DMS153 treated with DMSO at 0.1 percent for 48 hours (cell line): ENCODE measurements around the gene ZW10.
"Not testable (repeated sequence)": the region's sequence is repeated elsewhere in the genome, so short reads cannot be mapped to it uniquely, and the experiment has no call there.

Source experiments
- DNase-seq: peaks from one replicate; lab custom pipeline; 2025; ENCODE audit not compliant: unreplicated experiment; lab: John Stamatoyannopoulos, UW

Gene ZW10

GRCh38 chr11:113705871-113706655 lies 67.4 kb downstream of the ZW10 start, which contains the start of gene TMPRSS5:
Gene TMPRSS5, minus strand, starts transcription at chr11:113706308. Its CDS starts 84 bp downstream, at chr11:113706224.
- DNase-seq, result peak; percentile 5

GRCh38 chr11:113703551-113703950 lies 69.9 kb downstream of the ZW10 start:
- not testable (repeated sequence) for DNase-seq

GRCh38 chr11:113701491-113701890 lies 72.0 kb downstream of the ZW10 start:
- no peak for DNase-seq

- no peak for DNase-seq
Measured at GRCh38 chr11:113698515-113698914, 75.0 kb downstream of the ZW10 start.

- DNase-seq, result no peak
Measured at GRCh38 chr11:113697756-113698407, 75.6 kb downstream of the ZW10 start.

- DNase-seq, result no peak
Measured at GRCh38 chr11:113697111-113697510, 76.4 kb downstream of the ZW10 start.

- no peak for DNase-seq
Measured at GRCh38 chr11:113695207-113695606, 78.3 kb downstream of the ZW10 start.

GRCh38 chr11:113694390-113694789 lies 79.1 kb downstream of the ZW10 start:
- DNase-seq, result no peak

GRCh38 chr11:113693030-113693429 lies 80.5 kb downstream of the ZW10 start:
- DNase-seq, result no peak

- DNase-seq, result no peak
Measured at GRCh38 chr11:113690619-113691569, 82.6 kb downstream of the ZW10 start.

GRCh38 chr11:113689768-113690618 lies 83.5 kb downstream of the ZW10 start:
- no peak for DNase-seq

GRCh38 chr11:113685654-113686359 lies 87.7 kb downstream of the ZW10 start:
- no peak for DNase-seq

GRCh38 chr11:113684496-113684895 lies 89.0 kb downstream of the ZW10 start:
- DNase-seq, result no peak

GRCh38 chr11:113683481-113684046 lies 89.9 kb downstream of the ZW10 start:
- DNase-seq, result no peak
